Mesendoderm (in vitro differentiated cells): ENCODE data around the gene TMEM171.

Experiments used
- DNase-seq: peaks from one replicate; pipeline ENCODE4 v3.0.0; 2013
- H2AK5ac ChIP-seq: 2 replicates; pipeline ENCODE4 v1.6.1; 2013; ENCODE audit warnings: low read length, inconsistent platforms
- H2BK120ac ChIP-seq: 2 replicates; pipeline ENCODE4 v1.6.1; 2013; ENCODE audit warnings: low read depth, mild to moderate bottlenecking, low read length, moderate library complexity, mixed read lengths
- H2BK15ac ChIP-seq: replicated peaks from 2 replicates; pipeline ENCODE4 v1.6.1; 2013; ENCODE audit warnings: low read depth, mild to moderate bottlenecking, moderate library complexity
- H2BK5ac ChIP-seq: 2 replicates; pipeline ENCODE4 v1.6.1; 2013; ENCODE audit warnings: low read length, inconsistent platforms
- H3K18ac ChIP-seq: 2 replicates; pipeline ENCODE4 v1.6.1; 2013; ENCODE audit warnings: mild to moderate bottlenecking, low read length, mixed read lengths
- H3K23ac ChIP-seq: one replicate; pipeline ENCODE4 v1.6.1; 2013; ENCODE audit warnings: low read length
- H3K27ac ChIP-seq: 2 replicates; pipeline ENCODE4 v1.5.1; 2013; ENCODE audit warnings: low read depth, mild to moderate bottlenecking, inconsistent platforms, low read length, moderate library complexity
- H3K27me3 ChIP-seq: 2 replicates; pipeline ENCODE4 v1.6.1; 2013; ENCODE audit warnings: low read length, control low read depth, mild to moderate bottlenecking, inconsistent platforms; ENCODE audit not compliant: insufficient read depth, poor library complexity
- H3K36me3 ChIP-seq: 2 replicates; pipeline ENCODE4 v1.6.1; 2013; ENCODE audit warnings: low read length, inconsistent platforms; ENCODE audit not compliant: control insufficient read depth, insufficient read depth
- H3K4ac ChIP-seq: one replicate; pipeline ENCODE4 v1.6.1; 2013; ENCODE audit warnings: low read depth, mild to moderate bottlenecking, low read length, moderate library complexity
- H3K4me1 ChIP-seq: 2 replicates; pipeline ENCODE4 v1.6.1; 2013; ENCODE audit warnings: low read depth, low read length, inconsistent platforms; ENCODE audit not compliant: control insufficient read depth
- H3K4me2 ChIP-seq: 2 replicates; pipeline ENCODE4 v1.6.1; 2013; ENCODE audit warnings: low read length
- H3K4me3 ChIP-seq: 2 replicates; pipeline ENCODE4 v1.5.1; 2013; ENCODE audit warnings: mild to moderate bottlenecking, low read length
- H3K56ac ChIP-seq: one replicate; pipeline ENCODE4 v1.6.1; 2013; ENCODE audit warnings: low read length
- H3K79me1 ChIP-seq: 2 replicates; pipeline ENCODE4 v1.6.1; 2013; ENCODE audit warnings: low read length, inconsistent platforms
- H3K79me2 ChIP-seq: 2 replicates; pipeline ENCODE4 v1.6.1; 2013; ENCODE audit warnings: mild to moderate bottlenecking, low read length; ENCODE audit not compliant: control insufficient read depth, insufficient read depth
- H3K9ac ChIP-seq: 2 replicates; pipeline ENCODE4 v1.6.1; 2013; ENCODE audit warnings: low read length, inconsistent platforms
- H4K5ac ChIP-seq: one replicate; pipeline ENCODE4 v1.6.1; 2013; ENCODE audit warnings: low read length
- H4K8ac ChIP-seq: one replicate; pipeline ENCODE4 v1.6.1; 2013; ENCODE audit warnings: low read depth, mild to moderate bottlenecking, control low read depth, low read length, moderate library complexity
- WGBS: extraction: QIAGEN DNeasy Blood & Tissue Kit; methylation state at CpG from one replicate; pipeline ENCODE4 v1.1.7; 2013; ENCODE audit warnings: low lambda C conversion rate, missing lambda C conversion rate; ENCODE audit not compliant: insufficient coverage; ENCODE audit errors: extremely low coverage; 5-methylcytosine and 5-hydroxymethylcytosine counted together

The TMEM171 gene

DNA sequence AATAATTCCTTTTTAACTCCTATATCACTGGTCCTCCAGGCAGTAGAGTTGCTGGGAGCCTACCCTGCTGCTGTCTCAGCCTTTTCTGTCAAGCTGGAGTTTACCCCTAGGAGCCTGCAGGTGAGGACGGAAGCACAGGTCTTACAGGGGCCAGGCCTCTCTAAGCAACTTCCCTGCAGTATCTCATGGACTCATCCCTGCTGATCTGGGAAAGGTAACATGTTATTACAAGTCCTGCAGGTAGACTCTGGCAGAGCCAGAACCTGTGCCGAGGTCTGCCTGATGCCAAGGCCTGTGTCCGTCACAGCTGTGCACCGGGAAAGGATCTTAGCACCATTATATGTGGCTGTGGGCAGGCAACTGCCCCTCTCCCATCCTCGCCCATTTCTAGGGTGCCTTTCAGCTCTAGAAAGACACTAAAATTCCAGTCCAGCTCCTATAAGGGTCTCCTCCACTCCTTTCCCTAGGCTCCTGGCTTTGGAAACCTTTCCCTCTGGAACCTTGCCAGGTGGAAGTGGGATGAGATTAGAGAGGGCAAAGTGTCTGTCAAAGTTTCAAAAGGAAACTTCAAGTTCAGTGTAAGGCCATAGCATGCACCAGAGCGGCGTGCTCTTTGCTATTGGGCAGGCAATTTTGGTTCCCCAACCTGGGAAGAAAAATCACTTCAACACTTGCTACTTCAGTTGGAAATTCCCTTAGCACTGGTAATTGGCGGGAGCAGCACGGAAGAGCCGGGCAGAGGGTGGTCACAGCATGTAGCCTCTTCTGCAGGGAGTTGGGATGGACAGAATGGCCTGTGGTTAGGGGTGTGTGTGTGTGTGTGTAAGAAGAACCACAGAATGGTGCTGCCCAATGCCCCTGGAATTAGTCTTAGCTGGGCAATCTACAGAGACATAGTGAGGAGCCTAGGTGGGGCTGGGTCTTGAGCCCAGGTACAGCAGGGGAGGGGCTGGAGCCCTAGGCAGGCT is 17.5 kb downstream of the TMEM171 start:
- H3K27ac ChIP-seq: no peak overlapping the region
- H3K4ac ChIP-seq: no peak overlapping the region
- no peak for DNase-seq

DNA sequence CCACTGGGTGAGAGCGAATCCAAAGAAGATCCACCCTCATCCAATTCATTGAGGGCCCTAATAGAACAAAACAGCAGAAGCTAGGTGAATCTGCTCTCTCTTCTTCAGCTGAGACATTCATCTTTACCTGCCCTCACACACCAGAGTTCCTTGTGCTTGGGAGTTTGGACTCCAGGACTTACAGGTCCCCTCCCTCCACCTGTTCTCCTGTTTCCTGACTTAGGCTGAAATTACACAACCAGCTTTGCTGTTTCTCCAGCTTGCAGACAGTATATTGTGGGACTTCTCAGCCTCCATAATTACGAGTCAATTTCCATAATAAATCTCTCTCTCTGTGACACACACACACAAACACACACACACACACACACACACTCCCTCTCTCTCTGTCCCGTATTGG is 19.1 kb downstream of the TMEM171 start:
- no peak overlapping the region for H2BK15ac ChIP-seq
- no peak overlapping the region for H2AK5ac ChIP-seq
- no peaks in the 10 kb centered on the region for H3K27me3 ChIP-seq
- no peak overlapping the region for H3K18ac ChIP-seq
- no peak overlapping the region for H3K4ac ChIP-seq
- H3K4me2 ChIP-seq: no peak overlapping the region
- H3K4me1 ChIP-seq: peaks cover 3% of the 10 kb centered on the region
- H3K56ac ChIP-seq: no peak overlapping the region
- H4K5ac ChIP-seq: no peak overlapping the region
- H3K36me3 ChIP-seq: no peaks in the 10 kb centered on the region
- H3K79me2 ChIP-seq: no peaks in the 10 kb centered on the region
- no peak overlapping the region for H2BK5ac ChIP-seq
- no peak overlapping the region for H4K8ac ChIP-seq
- DNase-seq: no peak
- no peak overlapping the region for H3K23ac ChIP-seq
- WGBS: no CpG with 5 or more reads among the region's 3 CpGs
- H3K9ac ChIP-seq: no peak overlapping the region
- H2BK120ac ChIP-seq: no peak overlapping the region
- no peak overlapping the region for H3K27ac ChIP-seq
- no peak overlapping the region for H3K4me3 ChIP-seq
- H3K79me1 ChIP-seq: no peaks in the 10 kb centered on the region

More for the DNA sequence above, 17.5 kb downstream of the TMEM171 start:
- Histone ChIP-seq H3K27me3 (no peaks in the 10 kb centered on the region), H4K8ac (no peak overlapping the region), H2AK5ac (no peak overlapping the region), H3K36me3 (no peaks in the 10 kb centered on the region), H3K4me1 (peaks cover 3% of the 10 kb centered on the region), H2BK5ac (no peak overlapping the region), H3K4me3 (no peak overlapping the region), H3K79me2 (no peaks in the 10 kb centered on the region), H3K18ac (no peak overlapping the region), H2BK120ac (no peak overlapping the region), H4K5ac (no peak overlapping the region), H3K9ac (no peak overlapping the region), H3K23ac (no peak overlapping the region), H3K79me1 (no peaks in the 10 kb centered on the region), H3K56ac (no peak overlapping the region), H3K4me2 (no peak overlapping the region), H2BK15ac (no peak overlapping the region)
- no CpG with 5 or more reads among the region's 10 CpGs for WGBS

DNA sequence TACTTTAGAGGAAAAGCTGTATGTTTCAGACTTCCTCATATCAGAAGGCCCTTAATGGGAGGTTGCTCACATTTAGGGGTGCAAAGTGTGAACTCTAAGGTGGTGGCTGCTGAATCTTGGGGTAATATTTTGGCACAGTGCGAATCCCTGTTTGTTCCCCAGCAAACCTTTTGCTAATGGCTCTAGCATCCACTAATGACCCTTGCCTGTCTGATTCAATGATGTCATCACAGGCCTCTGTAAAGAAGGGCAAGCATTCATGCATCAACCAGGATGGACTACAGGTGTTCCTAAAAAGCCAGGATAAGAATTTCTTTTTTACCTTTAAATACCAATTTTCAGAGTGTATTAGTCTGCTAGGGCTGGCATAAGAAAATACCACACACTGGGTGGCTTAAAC is 20.4 kb downstream of the TMEM171 start:
- Histone ChIP-seq H2BK5ac (no peak overlapping the region), H3K27ac (no peak overlapping the region), H3K4ac (no peak overlapping the region), H3K79me2 (no peaks in the 10 kb centered on the region), H3K4me1 (peaks cover under 1% of the 10 kb centered on the region), H3K79me1 (no peaks in the 10 kb centered on the region), H4K8ac (no peak overlapping the region), H2BK15ac (no peak overlapping the region), H4K5ac (no peak overlapping the region), H3K56ac (no peak overlapping the region), H2AK5ac (no peak overlapping the region), H3K4me2 (no peak overlapping the region), H3K23ac (no peak overlapping the region), H3K9ac (no peak overlapping the region), H3K27me3 (no peaks in the 10 kb centered on the region), H3K36me3 (no peaks in the 10 kb centered on the region), H3K4me3 (no peak overlapping the region), H3K18ac (no peak overlapping the region), H2BK120ac (no peak overlapping the region)
- DNase-seq: no peak
- no CpG with 5 or more reads among the region's 1 CpG for WGBS

DNA sequence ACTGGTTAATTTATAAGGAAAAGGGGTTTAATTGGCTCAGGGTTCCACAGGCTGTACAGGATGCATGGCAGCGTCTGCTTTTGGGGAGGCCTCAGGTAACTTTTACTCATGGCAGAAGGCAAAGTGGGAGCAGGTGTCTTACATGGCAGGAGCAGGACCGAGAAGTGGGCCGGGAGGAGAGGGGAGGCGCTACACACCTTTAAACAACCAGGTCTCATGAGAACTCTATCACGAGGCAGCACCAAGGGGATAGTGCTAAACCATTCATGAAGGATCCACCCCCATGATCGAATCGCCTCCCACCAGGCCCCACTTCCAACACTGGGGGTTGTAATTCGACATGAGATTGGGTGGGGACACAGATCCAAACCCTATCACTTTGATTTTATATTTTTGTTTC is 21.7 kb downstream of the TMEM171 start:
- no peaks in the 10 kb centered on the region for H3K4me1 ChIP-seq
- no peak overlapping the region for H3K4me3 ChIP-seq
- no peak overlapping the region for H3K56ac ChIP-seq
- H3K79me2 ChIP-seq: no peaks in the 10 kb centered on the region
- H3K4ac ChIP-seq: no peak overlapping the region
- H2BK5ac ChIP-seq: no peak overlapping the region
- H2BK15ac ChIP-seq: no peak overlapping the region
- no peak overlapping the region for H3K18ac ChIP-seq
- no peak overlapping the region for H2BK120ac ChIP-seq
- H3K9ac ChIP-seq: no peak overlapping the region
- no peak overlapping the region for H3K23ac ChIP-seq
- H2AK5ac ChIP-seq: no peak overlapping the region
- H4K5ac ChIP-seq: no peak overlapping the region
- H4K8ac ChIP-seq: no peak overlapping the region
- H3K4me2 ChIP-seq: no peak overlapping the region
- H3K27ac ChIP-seq: no peak overlapping the region
- WGBS: no CpG with 5 or more reads among the region's 8 CpGs
- no peaks in the 10 kb centered on the region for H3K27me3 ChIP-seq
- no peak for DNase-seq
- no peaks in the 10 kb centered on the region for H3K36me3 ChIP-seq
- no peaks in the 10 kb centered on the region for H3K79me1 ChIP-seq

DNA sequence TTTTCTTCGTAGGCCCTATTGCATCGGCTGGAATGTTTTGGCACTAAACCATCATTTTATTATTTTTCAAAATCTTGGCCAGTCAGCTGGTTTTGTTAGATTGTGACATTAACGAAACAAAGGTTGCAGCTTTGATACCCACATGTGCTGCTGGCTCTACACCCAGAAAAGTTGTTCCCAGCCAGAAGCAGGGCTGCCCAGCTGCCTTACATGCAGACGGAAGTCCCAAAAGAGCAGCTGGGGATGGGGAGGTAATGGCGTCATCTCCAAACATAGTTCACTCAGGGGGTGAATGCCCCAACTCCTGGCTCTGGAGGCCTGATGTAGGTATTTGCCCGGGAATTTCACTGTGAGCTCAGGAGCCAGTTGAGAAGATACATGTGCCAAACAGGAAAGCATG is 23.3 kb downstream of the TMEM171 start:
- no CpG with 5 or more reads among the region's 6 CpGs for WGBS
- H4K8ac ChIP-seq: no peak overlapping the region
- H3K79me1 ChIP-seq: no peaks in the 10 kb centered on the region

More for the DNA sequence above, 23.3 kb downstream of the TMEM171 start:
- no peak overlapping the region for H2AK5ac ChIP-seq
- H3K23ac ChIP-seq: no peak overlapping the region
- H2BK120ac ChIP-seq: no peak overlapping the region
- H3K36me3 ChIP-seq: no peaks in the 10 kb centered on the region
- H3K4me2 ChIP-seq: no peak overlapping the region
- DNase-seq: no peak
- no peaks in the 10 kb centered on the region for H3K4me1 ChIP-seq
- no peak overlapping the region for H2BK5ac ChIP-seq
- H3K18ac ChIP-seq: no peak overlapping the region
- no peak overlapping the region for H4K5ac ChIP-seq
- no peak overlapping the region for H3K4ac ChIP-seq
- no peaks in the 10 kb centered on the region for H3K27me3 ChIP-seq
- H2BK15ac ChIP-seq: no peak overlapping the region
- no peak overlapping the region for H3K56ac ChIP-seq
- H3K4me3 ChIP-seq: no peak overlapping the region
- no peak overlapping the region for H3K27ac ChIP-seq
- H3K9ac ChIP-seq: no peak overlapping the region
- H3K79me2 ChIP-seq: no peaks in the 10 kb centered on the region
